Muscle of arm (tissue), 12 donors: ENCODE data around the gene DTNA. TPM values are rescaled to one million over a fixed set of nuclear protein-coding genes. Genes with fewer than 3 reads are reported as not detected.
"Not testable (repeated sequence)": the region's sequence is repeated elsewhere in the genome, so short reads cannot be mapped to it uniquely, and the experiment has no call there.

Source experiments
- DNase-seq: peaks from one replicate; pipeline ENCODE4 v3.0.0-alpha.2; 2013
- polyA plus RNA-seq, 12 donors: library from polyadenylated mRNA; unstranded; fragments of 120-200 nt; gene quantifications; one replicate each; pipeline ENCODE4 v1.2.1, GENCODE V29; 2013; ENCODE audit not compliant: insufficient read length in 12 of 12

Gene DTNA
- polyA plus RNA-seq, 12 donors, result 28.2 to 129 (median 105) TPM; not detected in 1

DNA sequence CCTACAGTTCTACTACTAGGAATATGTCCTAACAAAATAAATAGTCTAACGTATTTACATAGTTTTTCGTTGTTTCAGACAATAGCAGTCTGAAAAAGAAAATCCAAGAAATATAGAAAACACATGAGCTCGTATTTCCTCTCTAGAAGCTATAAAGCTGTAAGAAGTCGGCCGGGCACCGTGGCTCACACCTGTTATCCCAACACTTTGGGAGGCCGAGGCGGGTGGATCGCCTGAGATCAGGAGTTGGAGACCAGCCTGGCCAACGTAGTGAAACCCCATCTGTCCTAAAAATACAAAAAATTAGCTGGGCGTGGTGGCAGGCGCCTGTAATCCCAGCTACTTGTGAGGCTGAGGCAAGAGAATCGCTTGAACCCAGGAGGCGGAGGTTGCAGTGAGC, 6.0 kb downstream of the DTNA start:
- DNase-seq, result not testable (repeated sequence)

DNA sequence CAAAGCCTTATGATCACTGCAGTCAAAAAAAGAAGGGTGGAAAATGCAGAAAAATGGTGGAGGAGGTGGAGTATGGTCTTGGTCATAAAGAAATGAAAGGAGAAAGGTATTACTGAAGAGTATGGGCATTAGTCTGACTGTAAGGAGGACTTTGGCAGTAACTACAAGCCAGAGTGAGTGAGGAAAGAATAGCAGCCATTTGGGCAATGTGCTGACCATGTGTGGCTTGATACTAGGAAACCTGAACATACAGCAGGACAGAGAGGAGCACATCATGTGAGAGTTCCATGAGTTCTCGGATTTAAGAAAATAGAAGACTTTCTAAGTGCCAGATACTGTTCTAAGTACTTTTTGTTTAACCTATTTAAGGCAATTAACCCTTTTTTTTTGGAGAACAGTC, 8.5 kb downstream of the DTNA start:
- no peak for DNase-seq

GRCh38 chr18:34720220-34720619, 10.1 kb downstream of the DTNA start:
- no peak for DNase-seq

- DNase-seq, result no peak
Measured at GRCh38 chr18:34723143-34723542, 13.0 kb downstream of the DTNA start.

- not testable (repeated sequence) for DNase-seq
Measured at GRCh38 chr18:34725737-34726136, 15.6 kb downstream of the DTNA start.

DNA sequence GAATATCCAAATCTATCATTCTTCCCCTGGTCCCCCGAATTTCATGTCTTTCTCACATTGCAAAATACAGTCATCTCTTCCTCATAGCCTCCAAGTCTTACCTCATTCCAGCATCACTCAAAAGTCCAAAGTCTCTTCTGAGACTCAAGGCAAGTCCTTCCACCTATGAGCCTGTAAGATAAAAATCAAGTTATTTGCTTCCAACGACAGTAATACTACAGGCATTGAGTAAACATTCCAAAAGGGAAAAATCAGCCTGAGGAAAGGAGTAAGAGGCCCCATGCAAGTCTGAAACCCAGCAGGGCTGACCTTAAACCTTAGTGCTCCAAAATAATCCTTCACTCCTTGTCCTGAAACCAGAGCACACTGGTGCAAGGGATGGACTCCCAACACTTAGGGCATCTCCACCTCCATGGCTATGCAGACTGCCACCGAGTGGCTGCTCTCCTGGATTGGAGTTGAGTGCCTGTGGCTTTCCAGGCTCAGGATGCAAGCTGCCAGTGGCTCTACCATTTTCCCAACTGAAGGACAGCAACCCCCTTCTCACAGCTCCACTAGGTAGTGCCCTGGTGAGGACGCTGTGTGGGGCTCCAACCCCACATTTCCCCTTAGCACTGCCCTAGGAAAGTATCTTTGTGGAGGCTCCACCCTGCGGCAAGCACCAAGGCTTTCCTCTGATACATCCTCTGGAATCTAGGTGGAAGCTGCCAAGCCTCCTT, 16.3 kb downstream of the DTNA start:
- DNase-seq, result no peak

DNA sequence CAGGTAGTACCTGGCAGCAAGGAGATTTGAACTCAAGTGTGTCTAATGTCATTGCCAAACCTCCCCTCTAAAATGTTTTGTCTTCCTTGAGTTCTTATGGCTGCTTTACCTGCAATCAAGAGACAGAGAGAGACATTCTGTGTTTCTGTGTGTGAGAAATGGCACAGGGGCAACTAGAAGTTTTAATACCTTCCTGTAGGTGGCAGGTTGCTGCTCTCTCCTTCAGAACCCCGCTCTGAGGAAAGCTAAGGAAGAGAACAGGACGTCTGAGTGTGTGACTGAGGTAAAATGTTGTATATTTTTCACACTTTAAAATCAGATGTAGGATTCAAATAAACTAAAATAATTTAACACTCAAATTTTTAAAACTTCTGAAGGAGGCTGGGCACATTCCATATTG, 19.2 kb downstream of the DTNA start:
- no peak for DNase-seq

- no peak for DNase-seq
Measured at GRCh38 chr18:34729740-34730355, 19.8 kb downstream of the DTNA start.

DNA sequence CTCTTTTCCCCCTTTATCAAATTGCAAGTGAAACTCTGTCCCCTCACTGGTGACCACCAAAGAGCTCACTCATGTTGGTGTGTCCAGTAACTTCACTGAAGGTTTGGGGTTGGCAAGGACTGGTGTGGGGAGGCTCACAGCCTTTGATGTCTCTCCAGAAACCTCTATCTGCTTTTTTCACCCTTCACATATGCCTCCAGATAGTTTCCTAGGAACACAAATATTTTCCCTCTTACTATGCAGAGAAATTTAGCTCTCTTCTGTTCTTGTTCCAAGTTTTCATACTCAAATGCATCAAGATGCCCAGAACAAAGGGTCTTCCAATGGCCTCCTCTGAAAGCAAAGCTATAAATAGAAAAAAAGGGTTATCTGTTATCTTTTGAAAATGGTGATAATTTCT, 20.7 kb downstream of the DTNA start:
- no peak for DNase-seq

DNA sequence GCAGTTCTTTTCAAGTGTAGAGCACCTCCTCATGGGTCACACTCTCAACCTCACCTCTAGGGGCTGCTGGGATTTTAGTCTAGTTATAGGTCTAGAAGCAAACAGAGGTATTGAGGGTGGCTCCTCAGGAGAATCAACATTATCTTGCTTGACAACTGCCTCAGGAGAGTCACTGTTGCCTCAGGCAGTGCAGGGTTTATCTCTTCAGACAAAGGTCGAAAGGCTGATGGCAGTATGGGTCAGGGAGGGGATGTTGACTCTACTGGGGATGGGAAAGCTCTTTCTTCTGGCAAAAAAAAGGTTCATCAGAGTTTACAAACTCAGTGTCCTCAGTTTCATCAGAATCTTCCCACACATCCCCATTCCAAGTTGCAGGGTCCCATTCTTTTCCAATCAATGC, 24.0 kb downstream of the DTNA start:
- DNase-seq, result no peak

DNA sequence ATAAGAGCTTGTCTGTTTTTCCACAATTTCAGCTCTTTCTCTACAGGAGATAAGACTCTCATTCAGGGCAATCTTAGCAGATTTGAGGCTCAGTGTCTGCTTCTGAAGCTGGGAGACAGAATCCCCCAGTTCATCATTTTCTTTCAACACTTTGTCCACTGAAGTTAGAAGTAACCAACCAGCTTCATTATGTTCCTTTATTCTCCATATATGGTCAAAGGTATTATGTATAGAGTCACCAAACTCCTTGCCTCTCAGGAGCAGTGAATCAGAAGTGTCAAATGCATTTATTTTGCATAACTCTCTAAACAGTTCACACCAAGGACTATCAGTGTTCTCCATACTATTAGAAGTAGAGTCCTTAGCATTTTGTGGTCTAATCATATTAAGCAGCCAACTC, 24.4 kb downstream of the DTNA start:
- DNase-seq, result not testable (repeated sequence)

DNA sequence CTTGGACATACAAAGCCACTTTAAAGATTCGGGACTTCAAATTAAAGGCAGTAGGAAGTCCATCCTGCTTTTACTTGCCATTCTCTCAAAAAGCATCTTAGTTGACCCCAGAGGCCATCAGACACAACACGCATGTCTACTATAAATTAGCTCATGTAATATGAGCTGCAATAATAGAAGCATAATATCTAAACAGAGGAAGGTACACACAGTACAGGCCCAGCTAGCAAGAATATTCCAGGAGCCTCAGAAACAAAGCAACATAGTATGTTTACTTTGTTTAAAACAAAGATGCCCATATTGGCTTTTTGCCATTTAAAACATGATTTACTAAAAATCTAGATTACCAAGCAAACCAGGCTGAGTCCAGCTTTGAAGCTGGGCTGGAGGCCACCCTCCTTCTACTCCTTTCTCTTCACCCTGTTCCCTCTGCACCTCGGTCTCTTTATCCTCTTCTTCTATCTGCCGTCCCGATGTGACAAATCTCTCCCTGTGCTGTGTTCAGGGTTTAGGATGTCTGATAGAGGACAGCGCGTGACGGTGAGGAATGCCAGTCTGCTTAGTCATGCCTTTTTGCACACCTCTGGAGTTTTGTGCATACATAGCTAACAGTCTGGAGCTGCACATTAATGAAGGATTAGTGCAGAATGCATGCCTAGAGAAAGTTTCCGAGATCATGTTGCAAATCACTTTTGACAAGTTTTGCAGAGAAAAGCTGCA, 28.2 kb downstream of the DTNA start:
- DNase-seq, result no peak

DNA sequence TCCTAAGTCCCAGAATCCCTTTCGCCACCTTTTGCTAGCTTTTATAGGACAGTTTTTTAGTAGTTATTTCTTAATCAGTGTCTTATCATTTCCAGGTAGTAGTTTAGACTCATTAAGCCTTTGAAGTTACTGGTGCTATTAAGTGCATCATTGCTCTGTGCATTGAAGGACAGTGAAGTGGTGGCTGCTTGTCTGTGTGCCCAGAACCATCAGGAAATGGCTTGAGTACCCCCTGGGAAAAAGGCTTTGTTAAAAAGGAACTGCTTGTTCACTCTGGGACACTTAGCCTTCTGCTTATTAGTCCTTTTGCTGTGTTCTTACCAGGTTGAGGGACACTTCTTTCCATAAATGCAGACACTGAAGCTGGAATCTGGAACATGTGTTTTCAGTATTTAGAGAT, 30.0 kb downstream of the DTNA start:
- DNase-seq, result no peak

DNA sequence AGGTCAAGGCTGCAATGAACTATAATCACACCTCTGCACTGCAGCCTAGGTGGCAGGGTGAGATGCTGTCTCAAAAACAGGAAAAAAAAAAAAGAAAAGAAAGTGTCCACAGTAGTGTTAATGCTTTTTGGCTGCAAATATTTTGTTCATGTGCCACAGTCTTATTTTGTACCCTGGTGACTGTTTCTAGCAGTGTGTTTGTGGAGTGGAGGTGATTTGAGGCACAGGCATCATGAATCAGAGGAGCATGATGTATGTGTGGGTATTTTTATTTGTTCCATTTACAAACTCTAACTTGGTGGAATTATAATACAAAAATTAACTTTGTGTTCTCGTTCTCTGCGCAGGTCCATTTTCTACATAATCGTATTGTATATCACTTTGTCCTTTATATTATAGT, 30.6 kb downstream of the DTNA start:
- no peak for DNase-seq

- no peak for DNase-seq
Measured at GRCh38 chr18:34741401-34741800, 31.3 kb downstream of the DTNA start.

DNA sequence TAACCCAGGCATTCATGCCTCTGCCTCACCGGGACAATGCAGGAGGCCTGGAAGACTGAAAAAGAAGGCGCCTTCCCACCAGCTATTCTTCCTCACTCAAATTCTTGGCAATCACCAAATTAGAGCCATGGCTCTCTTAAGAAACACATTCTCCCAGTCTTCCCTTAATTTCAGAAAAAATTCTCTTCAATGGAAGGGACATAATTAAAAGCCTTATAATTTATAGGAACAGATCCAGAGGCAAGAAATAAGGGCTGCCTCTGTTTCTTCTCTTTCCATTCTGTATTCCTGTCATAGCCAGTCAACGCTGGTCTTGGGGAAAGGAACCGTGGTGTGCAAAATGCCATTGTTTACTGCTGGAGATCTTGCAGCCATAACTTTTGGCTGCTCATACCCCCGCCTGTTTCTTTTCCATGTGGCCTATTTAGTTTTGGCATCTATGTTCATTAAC, 32.8 kb downstream of the DTNA start:
- DNase-seq, result no peak

DNA sequence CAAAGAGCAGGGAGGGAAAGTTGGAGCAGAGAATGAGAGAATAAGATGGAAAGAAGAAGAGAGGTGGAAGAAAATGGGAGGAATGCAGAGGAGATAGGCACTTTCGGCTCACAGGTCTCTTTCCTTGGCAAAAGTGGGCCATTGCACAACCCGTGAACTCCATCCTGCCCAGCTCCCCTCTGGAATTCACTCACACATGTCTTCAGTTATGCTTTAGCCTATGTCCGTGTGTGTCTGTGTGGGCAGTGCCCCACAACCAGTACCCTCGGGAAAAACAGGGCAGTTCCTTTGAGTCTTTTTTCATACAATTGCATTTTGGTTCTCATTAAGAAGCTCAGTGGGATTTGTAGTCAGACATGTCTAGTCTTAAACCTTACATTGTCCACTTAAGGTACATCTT, 34.5 kb downstream of the DTNA start:
- DNase-seq, result no peak

DNA sequence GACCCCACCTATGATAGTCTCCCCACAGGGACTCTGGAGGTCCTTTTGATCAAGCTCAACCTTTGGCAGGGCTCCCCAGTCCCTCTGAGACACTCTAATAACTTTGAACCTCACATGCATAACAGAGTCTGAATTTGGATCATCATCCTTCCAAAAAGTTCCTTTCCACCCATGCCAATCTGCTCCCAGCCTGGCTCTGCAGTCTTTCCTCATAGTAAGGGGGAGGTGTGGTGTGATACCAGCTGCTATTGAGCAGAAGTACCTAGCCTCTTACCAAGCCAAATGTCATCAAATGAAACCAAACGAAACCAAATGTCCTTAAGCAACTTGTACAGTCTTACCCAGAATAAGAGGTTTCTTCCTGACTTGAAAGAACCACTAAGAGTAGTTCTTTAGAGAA, 36.5 kb downstream of the DTNA start:
- no peak for DNase-seq

- DNase-seq, result no peak
Measured at GRCh38 chr18:34749721-34750120, 39.6 kb downstream of the DTNA start.

GRCh38 chr18:34752056-34752455, 42.0 kb downstream of the DTNA start:
- no peak for DNase-seq

- no peak for DNase-seq
Measured at GRCh38 chr18:34754300-34754699, 44.2 kb downstream of the DTNA start.

- no peak for DNase-seq
Measured at GRCh38 chr18:34757666-34758065, 47.6 kb downstream of the DTNA start.

DNA sequence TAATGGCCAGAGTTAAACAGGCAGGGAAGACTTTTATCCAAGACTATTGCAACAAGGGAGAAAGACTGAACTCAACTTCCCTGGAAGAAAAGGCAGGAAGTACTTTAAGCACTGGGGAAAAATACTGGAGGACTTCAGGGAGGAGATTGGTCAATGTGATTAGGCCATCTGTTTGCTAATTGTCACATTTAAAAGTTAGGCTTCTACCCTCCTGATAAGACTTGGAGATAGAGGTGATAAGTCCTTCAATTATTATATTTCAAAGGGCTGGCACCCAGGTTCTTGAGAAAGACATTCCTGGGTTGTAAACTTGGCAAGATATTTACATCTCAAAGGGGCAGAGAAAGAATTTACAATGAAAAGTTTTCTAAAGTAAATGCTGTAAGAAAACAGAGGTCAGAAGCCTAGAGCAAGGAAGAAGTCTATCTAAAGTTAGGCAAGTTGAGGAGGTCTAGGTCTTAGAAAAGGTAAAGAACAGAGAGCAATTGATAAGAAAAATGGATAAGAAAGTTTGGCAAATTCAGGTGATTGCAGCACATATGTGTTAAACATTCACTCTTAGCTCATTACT, 48.4 kb downstream of the DTNA start:
- no peak for DNase-seq
